ENCODE measurements around the gene NRG4.

GRCh38 chr15:76024021-76024768 is 12.0 kb upstream of the NRG4 start:
- TF ChIP-seq POLR2AphosphoS5 (IDR thresholded peaks at IDR 0.05; ENCODE audit: insufficient read depth in 1 of 2, low read depth in 1 of 2), result no peak
- TF ChIP-seq CTCF (IDR thresholded peaks at IDR 0.05), result no peak
